Adrenal gland (tissue), 12 donors: ENCODE results near the gene DBX2. TPM values are rescaled to one million over a fixed set of nuclear protein-coding genes. Genes with fewer than 3 reads are reported as not detected.

Experiments used
- DNase-seq, 7 donors: peaks; one replicate each; pipeline ENCODE4 v3.0.0-alpha.2; 2019 to 2020
- H3K27ac ChIP-seq, 5 donors: fragments of 200-600 bp; sonication (generic) in 4 of 5; 1 replicate in 3 of 5; 2 replicates in 2 of 5; pipeline versions ENCODE4 v1.5.1 to v1.8.0; 2016 to 2020; ENCODE audit warnings: mild to moderate bottlenecking in 1 of 5
- H3K27me3 ChIP-seq: fragments of 200-600 bp; 2 replicates; pipeline ENCODE4 v1.8.0; 2021
- H3K36me3 ChIP-seq, 2 donors: fragments of 200-600 bp; replicated peaks in 1 of 2; 1 replicate in 1 of 2; 2 replicates in 1 of 2; pipeline versions ENCODE4 v1.5.1 to v1.8.0; 2018 to 2022
- H3K4me1 ChIP-seq, 2 donors: fragments of 200-600 bp; replicated peaks in 1 of 2; 1 replicate in 1 of 2; 2 replicates in 1 of 2; pipeline versions ENCODE4 v1.5.1 to v1.8.0; 2018 to 2021
- H3K4me3 ChIP-seq, 4 donors: fragments of 200-600 bp; sonication (generic) in 3 of 4; one replicate each; pipeline ENCODE4 v1.5.1; 2016 to 2018
- H3K9me3 ChIP-seq, 3 donors: fragments of 200-600 bp; sonication (generic) in 1 of 3; replicated peaks in 1 of 3; 1 replicate in 2 of 3; 2 replicates in 1 of 3; pipeline versions ENCODE4 v1.5.1 to v1.8.0; 2016 to 2021
- POLR2A ChIP-seq, 2 donors: fragments of 450-650 bp; IDR thresholded peaks; one replicate each; pipeline ENCODE4 v1.6.1; 2017; ENCODE audit warnings: antibody characterized with exemption in 2 of 2, mild to moderate bottlenecking in 2 of 2, moderate library complexity in 1 of 2
- WGBS, 4 donors: extraction: QIAGEN DNeasy Blood & Tissue Kit in 2 of 4; methylation state at CpG; one replicate each; pipeline versions ENCODE4 v1.1.5 to v1.1.7; 2013 to 2017; 5-methylcytosine and 5-hydroxymethylcytosine counted together
- intact Hi-C, 2 donors: fragments of 100-400 bp; cut with DNase I; formaldehyde crosslinking; loops; one replicate each; pipeline versions ENCODE4 v1.14.1 to v1.15.0; 2022 to 2023
- polyA plus RNA-seq, 3 donors: library from polyadenylated mRNA; stranded (reverse); fragments of 200-250 nt in 2 of 3; fragments of 350-450 nt in 1 of 3; fragmentation: Illumina TruSeq in 1 of 3; extraction: RNeasy Lipid Tissue Mini Kit (QIAGEN cat#74804) in 1 of 3; gene quantifications; one replicate each; pipeline ENCODE4 v1.2.3, GENCODE V29; 2013 to 2014
- total RNA-seq, 9 donors: library from RNA; depleted of rRNA in 4 of 9; stranded (reverse); fragments of >200 nt in 4 of 9; fragments of 120-200 nt in 1 of 9; fragmentation: NEBNext Ultra II Directional in 1 of 9; extraction: Animal tissue kit (Norgen Biotek cat#: 25700) in 1 of 9; gene quantifications; one replicate each; pipeline versions ENCODE4 v1.1.0 to v1.2.4, GENCODE V29; 2013 to 2023
- TF ChIP-seq, protein P1 (sequence below), 6 experiments: fragments of 450-650 bp in 4 of 6; fragments of 200-600 bp in 2 of 6; sonication (generic) in 1 of 6; IDR thresholded peaks; 1 replicate in 5 of 6; 2 replicates in 1 of 6; pipeline versions ENCODE4 v1.5.1 to v1.8.0; 2016 to 2021; ENCODE audit warnings: antibody characterized with exemption in 6 of 6, mild to moderate bottlenecking in 2 of 6, moderate library complexity in 1 of 6
- donor health status: healthy with polysubstance abuse.
- donor health status: Bipolar disorder and iron deficiency.
- donor health status: DM: yes; HTN: yes; CAD: no.
- donor health status: DM: no; HTN: no; CAD: no.
- donor health status: DM: no; HTN: no; CAD: no.
- donor health status: DM: yes; HTN: yes; CAD: no.

Gene DBX2
- total and polyA plus RNA-seq, 12 donors = 0.03 to 0.16 (median 0.06) TPM; not detected in 9

DNA sequence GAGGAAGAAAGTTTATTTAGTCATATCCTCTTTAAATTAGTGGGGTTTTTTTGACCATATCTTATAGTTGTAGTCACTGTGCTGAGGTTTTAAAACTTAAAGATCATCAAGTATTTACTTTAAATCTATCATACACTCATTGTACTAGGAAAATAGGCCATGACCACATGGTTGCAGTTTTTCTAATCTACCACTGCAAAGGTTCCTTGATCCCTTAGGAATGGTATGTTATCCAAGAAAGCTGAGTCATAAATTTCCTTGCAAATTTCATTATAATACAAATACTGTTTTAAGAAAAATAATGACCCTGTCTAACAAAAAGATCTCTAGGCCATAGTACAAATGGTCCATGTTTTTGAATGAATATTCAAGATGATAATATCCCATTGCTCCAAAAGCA is 74.7 kb downstream of the DBX2 start:
- intact Hi-C loops = no loop called here
- Histone ChIP-seq H3K4me1 (no peaks in the 10 kb centered on the region), H3K9me3 (no peaks in the 10 kb centered on the region), H3K27me3 (no peaks in the 10 kb centered on the region), H3K36me3 (no peaks in the 10 kb centered on the region), H3K27ac (no peak overlapping the region), H3K4me3 (no peak overlapping the region)
- DNase-seq = no peak
- TF ChIP-seq, protein P1, sequence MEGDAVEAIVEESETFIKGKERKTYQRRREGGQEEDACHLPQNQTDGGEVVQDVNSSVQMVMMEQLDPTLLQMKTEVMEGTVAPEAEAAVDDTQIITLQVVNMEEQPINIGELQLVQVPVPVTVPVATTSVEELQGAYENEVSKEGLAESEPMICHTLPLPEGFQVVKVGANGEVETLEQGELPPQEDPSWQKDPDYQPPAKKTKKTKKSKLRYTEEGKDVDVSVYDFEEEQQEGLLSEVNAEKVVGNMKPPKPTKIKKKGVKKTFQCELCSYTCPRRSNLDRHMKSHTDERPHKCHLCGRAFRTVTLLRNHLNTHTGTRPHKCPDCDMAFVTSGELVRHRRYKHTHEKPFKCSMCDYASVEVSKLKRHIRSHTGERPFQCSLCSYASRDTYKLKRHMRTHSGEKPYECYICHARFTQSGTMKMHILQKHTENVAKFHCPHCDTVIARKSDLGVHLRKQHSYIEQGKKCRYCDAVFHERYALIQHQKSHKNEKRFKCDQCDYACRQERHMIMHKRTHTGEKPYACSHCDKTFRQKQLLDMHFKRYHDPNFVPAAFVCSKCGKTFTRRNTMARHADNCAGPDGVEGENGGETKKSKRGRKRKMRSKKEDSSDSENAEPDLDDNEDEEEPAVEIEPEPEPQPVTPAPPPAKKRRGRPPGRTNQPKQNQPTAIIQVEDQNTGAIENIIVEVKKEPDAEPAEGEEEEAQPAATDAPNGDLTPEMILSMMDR (IDR thresholded peaks at IDR 0.05) = no peak
- TF ChIP-seq POLR2A (IDR thresholded peaks at IDR 0.05) = no peak

DNA sequence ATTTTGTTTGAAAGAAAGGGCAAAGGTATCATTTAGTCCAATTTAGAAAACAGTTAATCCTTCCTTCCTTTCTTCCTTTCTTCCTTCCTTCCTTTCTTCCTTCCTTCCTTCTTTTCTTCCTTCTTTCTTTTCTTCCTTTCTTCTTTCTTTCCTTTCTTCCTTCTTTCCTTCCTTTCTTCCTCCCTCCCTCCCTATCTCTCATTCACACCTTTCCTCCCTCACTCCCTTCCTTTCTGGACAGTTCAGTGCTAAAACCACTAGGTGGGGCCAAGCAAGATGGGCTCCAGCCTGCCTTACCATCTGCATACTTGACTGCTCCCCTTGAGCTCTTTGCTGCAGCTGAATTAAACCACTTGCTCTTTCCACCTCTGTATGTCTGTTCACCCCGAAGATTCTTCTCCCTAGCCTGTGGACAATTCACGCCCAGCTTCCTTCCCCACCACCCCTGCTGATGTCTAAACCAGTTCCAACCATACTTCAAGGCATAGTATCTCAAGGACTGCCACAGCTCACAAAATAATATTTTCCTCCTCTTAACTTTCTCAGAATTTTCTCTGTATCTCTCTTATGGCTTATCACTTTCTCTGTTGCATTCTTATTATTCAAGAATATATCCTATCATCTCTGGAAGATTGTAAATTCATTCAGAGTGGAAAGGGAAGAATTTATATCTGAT is 78.0 kb downstream of the DBX2 start:
- peak in 1 of 7 donors; percentile 1 for DNase-seq

GRCh38 chr12:44968965-44969364 is 81.9 kb downstream of the DBX2 start:
- H3K27me3 ChIP-seq = no peaks in the 10 kb centered on the region
- H3K4me1 ChIP-seq = no peaks in the 10 kb centered on the region
- no peak for TF ChIP-seq POLR2A (IDR thresholded peaks at IDR 0.05)
- TF ChIP-seq, protein P1 (IDR thresholded peaks at IDR 0.05) = no peak
- 32 to 60% (median 55%) methylated on average over 1 of the region's 1 CpG for WGBS, 4 donors
- no peak for DNase-seq
- no peak overlapping the region for H3K27ac ChIP-seq
- peaks cover 0 to 7% (median 0%) of the 10 kb centered on the region in 3 donors for H3K9me3 ChIP-seq
- no peak overlapping the region for H3K4me3 ChIP-seq
- intact Hi-C loops = no loop called here
- no peaks in the 10 kb centered on the region for H3K36me3 ChIP-seq

More for the DNA sequence above, 78.0 kb downstream of the DBX2 start:
- TF ChIP-seq POLR2A (IDR thresholded peaks at IDR 0.05) = no peak
- TF ChIP-seq, protein P1 (IDR thresholded peaks at IDR 0.05) = peak in 3 of 6 experiments; percentile 7 to 19 (median 13)
- Histone ChIP-seq H3K4me1 (no peaks in the 10 kb centered on the region), H3K27me3 (no peaks in the 10 kb centered on the region), H3K36me3 (no peaks in the 10 kb centered on the region), H3K9me3 (no peaks in the 10 kb centered on the region), H3K27ac (no peak overlapping the region), H3K4me3 (no peak overlapping the region)
- WGBS, 4 donors = 23 to 37% (median 33%) methylated on average over 2 of the region's 2 CpGs
- intact Hi-C loops = no loop called here

Other genes with a start within 250 kb of the DBX2 start
- gene NELL2, start 174.8 kb downstream of the DBX2 start, total RNA-seq = 10 to 100 TPM in 3 of 9 donors, 1 to 10 TPM in 2, under 1 TPM in 3, not detected in 1; 0.35 to 20.8 (median 3.8) TPM
- 10 to 100 TPM in 2 of 3 donors, 1 to 10 TPM in 1; 4.2 to 26.5 (median 10.8) TPM for gene NELL2, start 174.8 kb downstream of the DBX2 start, polyA plus RNA-seq
- gene ANO6, start 165.0 kb upstream of the DBX2 start, total RNA-seq = 10 to 100 TPM; 38.2 to 92.3 (median 66.9) TPM
- gene ANO6, start 165.0 kb upstream of the DBX2 start, polyA plus RNA-seq = 10 to 100 TPM in 1 of 3 donors, 1 to 10 TPM in 2; 7.5 to 37.0 (median 7.5) TPM